ENCODE data around the gene DEPP1. TPM values are rescaled to one million over a fixed set of nuclear protein-coding genes. Genes with fewer than 3 reads are reported as not detected.
A peak's percentile ranks its signal among the peaks of the same experiment; 100 is the strongest.
"Not testable (repeated sequence)": the region's sequence is repeated elsewhere in the genome, so short reads cannot be mapped to it uniquely, and the experiment has no call there.

The DEPP1 gene
- polyA plus RNA-seq = 1,000 to 10,000 TPM in 1 of 3 donors, 100 to 1,000 TPM in 2; 190 to 1,305 (median 268) TPM

DNA sequence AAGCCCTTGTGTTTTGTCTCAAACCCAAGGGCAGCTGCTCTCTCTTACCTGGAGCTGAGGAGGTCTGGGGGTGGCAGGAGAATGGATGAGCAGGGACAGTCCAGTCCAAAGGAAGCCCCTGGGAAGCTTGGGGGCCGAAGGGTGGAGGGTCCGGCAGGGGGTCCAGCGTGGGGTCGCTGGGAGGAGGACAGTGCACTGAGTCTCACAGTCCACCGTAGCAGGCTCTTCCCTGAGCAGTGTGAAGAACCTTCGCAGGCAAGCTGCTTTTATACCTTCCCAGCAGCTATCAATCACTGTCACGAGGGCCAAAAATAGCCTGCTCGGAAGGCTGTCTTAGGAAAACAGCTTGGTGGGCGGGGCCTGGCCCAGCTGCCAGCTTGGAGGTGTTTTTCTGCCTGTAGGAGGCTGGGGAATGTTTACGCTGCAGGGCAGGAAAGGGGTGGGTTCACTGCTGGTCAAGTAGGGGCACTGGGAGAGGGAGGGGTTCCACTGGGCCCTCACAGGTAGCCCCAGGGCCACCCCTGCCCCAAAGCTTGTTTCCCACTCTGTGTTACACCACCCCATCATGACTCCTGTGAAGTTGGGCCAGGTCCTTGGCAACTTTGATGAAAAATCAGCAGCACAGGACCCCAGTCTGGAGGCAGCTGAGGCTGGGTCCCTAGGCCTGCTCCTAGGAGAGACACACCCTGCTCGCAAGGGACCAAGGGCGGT is at the start of gene DEPP1:
TSS of gene DEPP1 (minus strand) at position 240 of the 711 bp plus-strand sequence. CDS start 779 bp downstream, outside the sequence.
- H3K27ac ChIP-seq (ENCODE audit: low read depth, low read length) = peak within 1 kb of the TSS; percentile 1
- WGBS, 3 donors = 14 to 18% (median 18%) methylated on average over 12 of the region's 12 CpGs

GRCh38 chr10:45023426-45023825 is 44.8 kb upstream of the DEPP1 start:
- WGBS, 3 donors = 86 to 93% (median 88%) methylated on average over 2 of the region's 2 CpGs
- H3K27ac ChIP-seq (ENCODE audit: low read depth, low read length) = no peak overlapping the region

GRCh38 chr10:45015590-45015989 is 37.0 kb upstream of the DEPP1 start:
- H3K27ac ChIP-seq (ENCODE audit: low read depth, low read length) = no peak overlapping the region
- WGBS, 3 donors = 25 to 77% (median 58%) methylated on average over 2 of the region's 2 CpGs

- WGBS, 3 donors = 78 to 89% (median 89%) methylated on average over 8 to 10 of the region's 10 CpGs
Measured at GRCh38 chr10:45014557-45014956, 35.9 kb upstream of the DEPP1 start.

DNA sequence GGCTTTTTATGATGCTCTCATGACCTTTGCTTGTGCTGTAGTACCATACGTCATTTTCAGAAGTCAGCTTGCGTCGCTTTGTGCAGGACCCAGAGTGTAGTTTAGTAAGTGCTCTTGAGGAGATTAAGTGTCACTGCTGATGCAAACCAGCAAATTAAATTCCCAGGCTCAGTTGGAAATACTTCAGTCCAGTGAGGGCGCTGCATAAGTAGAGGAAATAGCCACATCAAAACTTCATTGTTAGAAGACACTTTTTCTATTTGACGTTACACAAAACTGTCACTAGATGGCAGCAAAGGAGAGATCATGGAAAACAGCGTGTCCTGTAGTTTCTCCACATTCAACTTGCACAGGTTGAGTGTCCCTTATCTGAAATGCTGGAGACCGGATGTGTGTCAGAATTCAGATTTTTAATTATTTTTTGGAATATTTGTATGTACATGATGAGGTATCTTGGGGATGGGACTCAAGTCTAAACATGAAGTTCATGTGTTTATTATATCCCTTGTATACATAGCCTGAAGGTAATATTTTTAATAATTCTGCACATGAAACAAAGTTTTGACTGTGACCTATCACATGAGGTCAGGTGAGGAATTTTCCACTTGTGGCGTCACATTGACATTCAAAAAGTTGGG is 30.0 kb upstream of the DEPP1 start:
- no peak overlapping the region for H3K27ac ChIP-seq (ENCODE audit: low read depth, low read length)
- WGBS, 3 donors = 3 to 15% (median 9%) methylated on average over 8 of the region's 8 CpGs

More at GRCh38 chr10:45014557-45014956, 35.9 kb upstream of the DEPP1 start:
- H3K27ac ChIP-seq (ENCODE audit: low read depth, low read length) = not testable (repeated sequence)

GRCh38 chr10:45006276-45007030 is 27.8 kb upstream of the DEPP1 start:
- 61 to 81% (median 61%) methylated on average over 3 of the region's 3 CpGs for WGBS, 3 donors

DNA sequence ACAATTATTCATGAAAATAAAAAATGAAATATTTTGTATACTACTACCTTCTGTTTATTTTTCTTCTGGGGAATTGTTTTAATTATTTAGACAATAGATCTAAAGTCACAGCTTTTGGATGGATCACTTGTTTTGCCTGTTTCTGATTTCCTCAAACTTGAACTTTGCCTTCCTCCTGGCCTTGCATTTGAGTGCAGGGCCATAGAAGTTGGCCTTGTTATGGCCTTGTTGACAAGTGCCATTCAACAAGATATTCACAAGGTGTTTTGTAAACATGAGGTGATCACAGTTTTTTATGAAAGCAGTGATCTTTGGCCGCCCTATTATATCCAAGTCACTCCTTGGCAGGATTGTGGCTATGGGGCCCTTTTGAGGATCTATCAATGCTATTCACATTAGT is 26.7 kb upstream of the DEPP1 start:
- no peak overlapping the region for H3K27ac ChIP-seq (ENCODE audit: low read depth, low read length)
- WGBS, 3 donors = 87 to 100% (median 100%) methylated on average over 1 of the region's 1 CpG

More at GRCh38 chr10:45006276-45007030, 27.8 kb upstream of the DEPP1 start:
- no peak overlapping the region for H3K27ac ChIP-seq (ENCODE audit: low read depth, low read length)

DNA sequence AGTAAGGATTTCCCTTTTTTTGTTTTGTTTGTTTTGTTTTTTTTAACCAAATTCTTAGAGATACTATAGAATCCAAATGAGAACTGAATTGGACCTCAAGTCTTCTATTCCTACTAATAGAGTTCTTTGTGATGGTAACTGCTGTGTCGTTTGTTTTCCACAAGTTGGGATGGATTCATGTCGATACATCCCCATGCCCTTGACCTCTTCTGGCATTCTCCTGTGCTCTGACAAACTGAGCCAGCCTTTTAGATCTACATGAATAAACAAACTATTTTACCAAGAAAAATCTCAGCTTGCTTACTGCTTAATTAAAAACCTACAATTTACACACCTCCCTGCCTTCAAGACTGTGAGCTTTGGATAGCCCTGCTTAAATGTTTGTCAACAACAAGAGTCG is 26.1 kb upstream of the DEPP1 start:
- H3K27ac ChIP-seq (ENCODE audit: low read depth, low read length) = no peak overlapping the region
- WGBS, 3 donors = 39 to 82% (median 78%) methylated on average over 3 of the region's 3 CpGs

DNA sequence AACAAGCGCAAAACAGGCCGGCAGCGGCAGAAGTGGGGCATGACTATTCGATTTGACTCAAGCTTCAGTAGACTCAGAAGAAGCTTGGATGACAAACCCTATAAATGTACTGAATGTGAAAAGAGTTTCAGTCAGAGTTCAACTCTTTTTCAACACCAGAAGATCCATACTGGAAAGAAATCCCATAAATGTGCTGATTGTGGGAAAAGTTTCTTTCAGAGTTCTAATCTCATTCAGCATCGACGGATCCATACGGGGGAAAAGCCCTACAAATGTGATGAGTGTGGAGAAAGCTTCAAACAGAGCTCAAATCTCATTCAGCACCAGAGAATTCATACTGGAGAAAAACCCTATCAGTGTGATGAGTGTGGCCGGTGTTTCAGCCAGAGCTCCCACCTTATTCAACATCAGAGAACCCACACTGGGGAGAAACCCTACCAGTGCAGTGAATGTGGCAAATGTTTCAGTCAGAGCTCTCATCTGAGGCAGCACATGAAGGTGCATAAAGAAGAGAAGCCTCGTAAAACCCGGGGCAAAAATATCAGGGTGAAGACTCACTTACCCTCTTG is 24.9 kb upstream of the DEPP1 start:
- WGBS, 3 donors = 87 to 93% (median 90%) methylated on average over 10 of the region's 10 CpGs
- no peak overlapping the region for H3K27ac ChIP-seq (ENCODE audit: low read depth, low read length)

- no peak overlapping the region for H3K27ac ChIP-seq (ENCODE audit: low read depth, low read length)
- 7 to 13% (median 12%) methylated on average over 13 of the region's 13 CpGs for WGBS, 3 donors
Measured at GRCh38 chr10:45001381-45002148, 23.0 kb upstream of the DEPP1 start.

DNA sequence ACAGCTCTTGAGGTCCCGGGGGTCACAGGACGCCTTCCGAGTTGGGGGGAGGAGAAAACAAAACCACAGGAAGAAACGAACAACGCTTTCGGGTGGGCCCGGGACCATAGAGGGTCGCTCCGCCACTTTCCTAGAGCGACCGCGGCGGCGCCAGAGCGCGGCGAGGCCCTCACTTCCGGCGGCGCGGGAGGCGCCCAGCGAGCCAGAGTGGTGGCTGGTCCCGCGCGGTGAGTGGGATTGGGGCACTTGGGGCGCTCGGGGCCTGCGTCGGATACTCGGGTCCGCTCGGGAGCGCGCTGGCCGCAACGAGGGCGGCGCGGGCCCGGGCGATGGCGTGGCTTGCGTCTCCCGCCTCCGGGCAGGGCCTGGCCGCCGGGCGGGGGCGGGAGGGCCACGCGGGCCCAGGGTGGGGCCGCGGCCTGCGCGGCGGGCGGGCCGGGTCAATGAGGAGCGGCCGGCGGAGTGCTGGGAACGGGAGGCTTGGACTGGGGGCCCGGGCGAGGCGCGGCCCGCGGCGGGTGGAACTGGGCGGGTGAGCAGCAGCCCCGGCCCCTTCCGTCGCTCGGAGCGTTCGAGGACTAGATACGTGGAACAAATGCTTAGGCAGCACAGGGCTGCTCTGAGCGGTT is 22.3 kb upstream of the DEPP1 start, which contains the start of gene ZNF22:
TSS of gene ZNF22 (plus strand) at position 172 of the 629 bp plus-strand sequence. CDS start 2,446 bp downstream, outside the sequence.
- 0 to 1% (median 1%) methylated on average over 34 to 78 of the region's 79 CpGs for WGBS, 3 donors
- peak within 1 kb of the TSS; percentile 79 for H3K27ac ChIP-seq (ENCODE audit: low read depth, low read length)

GRCh38 chr10:45000138-45000751 is 21.6 kb upstream of the DEPP1 start:
- 15 to 56% (median 18%) methylated on average over 12 of the region's 12 CpGs for WGBS, 3 donors

DNA sequence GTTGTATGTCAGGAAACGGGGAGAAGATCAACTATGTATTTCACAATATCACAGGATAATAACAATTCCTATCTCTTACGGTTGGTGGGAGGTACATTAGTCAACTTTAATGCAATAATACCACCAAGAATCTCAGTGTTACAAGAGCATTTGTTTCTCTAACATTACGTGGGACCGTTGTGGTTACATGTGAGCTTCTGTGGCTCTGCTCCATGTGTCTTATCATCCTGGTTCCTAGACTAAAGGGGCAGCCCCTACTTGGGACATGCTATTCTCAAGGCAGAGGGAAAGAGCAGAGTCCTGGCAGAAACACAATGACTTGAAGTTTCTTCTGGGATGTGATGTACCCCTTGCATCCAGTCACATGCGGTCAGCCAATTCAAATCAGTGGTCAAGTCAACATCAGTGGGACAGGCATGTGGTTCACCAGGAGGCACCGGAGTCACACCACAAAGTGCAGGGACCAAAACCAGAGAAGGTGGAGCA is 19.6 kb upstream of the DEPP1 start:
- WGBS, 3 donors = 50 to 85% (median 54%) methylated on average over 6 of the region's 6 CpGs
- no peak overlapping the region for H3K27ac ChIP-seq (ENCODE audit: low read depth, low read length)

More at GRCh38 chr10:45000138-45000751, 21.6 kb upstream of the DEPP1 start:
- H3K27ac ChIP-seq (ENCODE audit: low read depth, low read length) = peak overlapping the region; percentile 79

GRCh38 chr10:44997105-44997748 is 18.6 kb upstream of the DEPP1 start:
- 86 to 93% (median 88%) methylated on average over 6 of the region's 6 CpGs for WGBS, 3 donors
- H3K27ac ChIP-seq (ENCODE audit: low read depth, low read length) = no peak overlapping the region

GRCh38 chr10:44995914-44996669 is 17.5 kb upstream of the DEPP1 start:
- peak overlapping the region; percentile 53 for H3K27ac ChIP-seq (ENCODE audit: low read depth, low read length)
- WGBS, 3 donors = 9 to 15% (median 14%) methylated on average over 9 of the region's 9 CpGs

- WGBS, 3 donors = 15 to 31% (median 22%) methylated on average over 4 of the region's 4 CpGs
- no peak overlapping the region for H3K27ac ChIP-seq (ENCODE audit: low read depth, low read length)
Measured at GRCh38 chr10:44995581-44995913, 16.9 kb upstream of the DEPP1 start.
